Measurements from ENCODE around the gene UBE2E2. TPM values are rescaled to one million over a fixed set of nuclear protein-coding genes. Genes with fewer than 3 reads are reported as not detected.

Gene UBE2E2
- total RNA-seq, 2 experiments from 2014 or later = 41.1 to 48.8 TPM

- H3K4me1 ChIP-seq (ENCODE audit: insufficient read depth, low read length, poor library complexity, severe bottlenecking) = peaks cover 29% of the 10 kb centered on the region
- BruUV-seq (replicated peaks) = no TSS peak
- no peak overlapping the region for H3K4me3 ChIP-seq (ENCODE audit: low read depth, low read length, poor library complexity, severe bottlenecking)
- no peak overlapping the region for H2AFZ ChIP-seq (ENCODE audit: low read length)
- ChIA-PET POLR2A (interaction anchor here (0.6 to 2.0 kb wide), 10 partner anchors 9 to 483 kb away, joined by 3 to 5 read pairs (median 3); no protein-coding TSS in a partner anchor), CTCF (ENCODE audit: unreplicated experiment) (no interaction called here)
- H3K36me3 ChIP-seq (ENCODE audit: insufficient read depth, low read length) = peaks cover 31% of the 10 kb centered on the region
- no peak overlapping the region for H3K27ac ChIP-seq (ENCODE audit: low read depth, low read length, poor library complexity, severe bottlenecking)
- intact Hi-C loops (cut with micrococcal nuclease; ENCODE audit: unreplicated experiment) = loop anchor here (5.0 kb wide), 1 partner anchor 99 kb away; no protein-coding TSS in a partner anchor
- H4K20me1 ChIP-seq (ENCODE audit: insufficient read depth, low read length) = no peaks in the 10 kb centered on the region
- TF ChIP-seq EZH2phosphoT487 (IDR thresholded peaks at IDR 0.05; ENCODE audit: borderline replicate concordance, low read depth, low read length) = no peak
- TF ChIP-seq CTCF (conservative IDR thresholded peaks at IDR 0.05; ENCODE audit: low read length) = no peak
- H3K79me2 ChIP-seq (ENCODE audit: insufficient read depth, low read depth, low read length) = peaks cover 36% of the 10 kb centered on the region; the same call in 1 of the 2 replicates
- DNase-seq (ENCODE audit: low spot score) = no peak
- peaks cover 5% of the 10 kb centered on the region; the same call in 1 of the 2 replicates for H3K9me3 ChIP-seq (ENCODE audit: low read length)
- H3K9me2 ChIP-seq (ENCODE audit: insufficient read depth, low read length) = no peaks in the 10 kb centered on the region
- no peak overlapping the region for H3K4me2 ChIP-seq (ENCODE audit: low read length)
Measured at GRCh38 chr3:23320586-23321570, 117.8 kb downstream of the UBE2E2 start.

GRCh38 chr3:23324745-23325144 lies 121.6 kb downstream of the UBE2E2 start:
- POLR2A ChIA-PET = interaction anchor here (0.5 to 3.2 kb wide), 17 partner anchors 9 to 195 kb away, joined by 3 to 12 read pairs (median 4); no protein-coding TSS in a partner anchor
- H3K36me3 ChIP-seq (ENCODE audit: insufficient read depth, low read length) = peaks cover 39% of the 10 kb centered on the region
- intact Hi-C loops (cut with micrococcal nuclease; ENCODE audit: unreplicated experiment) = loop anchor here (5.0 kb wide), 2 partner anchors 63 to 102 kb away; no protein-coding TSS in a partner anchor

DNA sequence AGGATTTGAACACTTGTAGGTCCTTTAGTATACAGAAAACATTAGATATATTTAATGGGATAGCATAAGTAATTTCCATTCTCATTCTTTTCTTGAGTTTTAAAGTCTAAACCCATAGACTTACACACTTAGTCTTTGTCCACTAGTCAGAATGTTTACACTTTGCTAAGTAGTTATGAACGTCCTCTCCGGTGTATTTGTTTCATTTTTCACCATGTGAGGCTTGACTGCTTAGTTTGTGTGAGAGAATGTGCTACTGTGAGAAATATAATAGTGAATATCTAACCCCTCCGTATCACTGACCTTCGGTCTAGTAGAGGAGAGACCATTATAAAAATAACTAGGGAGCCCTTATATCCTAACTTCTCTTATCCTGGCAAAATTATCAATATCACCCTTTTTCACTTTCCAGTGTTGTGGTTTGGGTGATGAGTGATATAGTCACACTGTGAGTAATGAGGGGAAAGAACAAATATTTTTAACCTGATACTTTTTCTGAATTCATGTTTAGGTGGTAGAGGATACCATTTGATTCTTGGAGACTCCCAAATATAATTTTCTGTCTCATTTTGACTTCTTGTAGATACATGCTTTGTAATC lies 122.4 kb downstream of the UBE2E2 start:
- CTCF ChIA-PET (ENCODE audit: unreplicated experiment) = interaction anchor here (1.5 kb wide), 1 partner anchor 53 kb away, joined by 4 read pairs; no protein-coding TSS in a partner anchor
- BruUV-seq (replicated peaks) = no TSS peak
- peak overlapping the region; percentile 13; the same call in 1 of the 2 replicates for H2AFZ ChIP-seq (ENCODE audit: low read length)
- H3K27ac ChIP-seq (ENCODE audit: low read depth, low read length, poor library complexity, severe bottlenecking) = peak overlapping the region; percentile 80
- peaks cover 78% of the 10 kb centered on the region; the same call in 1 of the 2 replicates for H3K79me2 ChIP-seq (ENCODE audit: insufficient read depth, low read depth, low read length)
- POLR2A ChIA-PET = interaction anchor here (0.6 to 3.2 kb wide), 11 partner anchors 9 to 195 kb away, joined by 3 to 12 read pairs (median 5); no protein-coding TSS in a partner anchor
- intact Hi-C loops (cut with micrococcal nuclease; ENCODE audit: unreplicated experiment) = loop anchor here (5.0 kb wide), 1 partner anchor 62 kb away; no protein-coding TSS in a partner anchor
- peaks cover 43% of the 10 kb centered on the region for H3K4me1 ChIP-seq (ENCODE audit: insufficient read depth, low read length, poor library complexity, severe bottlenecking)
- H3K36me3 ChIP-seq (ENCODE audit: insufficient read depth, low read length) = peaks cover 45% of the 10 kb centered on the region
- no peaks in the 10 kb centered on the region for H4K20me1 ChIP-seq (ENCODE audit: insufficient read depth, low read length)
- peak; percentile 33 for DNase-seq (ENCODE audit: low spot score)
- H3K9me3 ChIP-seq (ENCODE audit: low read length) = peaks cover 12% of the 10 kb centered on the region; the same call in 1 of the 2 replicates
- TF ChIP-seq CTCF (conservative IDR thresholded peaks at IDR 0.05; ENCODE audit: low read length) (no peak), EZH2phosphoT487 (IDR thresholded peaks at IDR 0.05; ENCODE audit: borderline replicate concordance, low read depth, low read length) (no peak)
- H3K4me3 ChIP-seq (ENCODE audit: low read depth, low read length, poor library complexity, severe bottlenecking) = peak overlapping the region; percentile 49
- H3K4me2 ChIP-seq (ENCODE audit: low read length) = peak overlapping the region; percentile 71
- no peaks in the 10 kb centered on the region for H3K9me2 ChIP-seq (ENCODE audit: insufficient read depth, low read length)

More at GRCh38 chr3:23324745-23325144, 121.6 kb downstream of the UBE2E2 start:
- CTCF ChIA-PET (ENCODE audit: unreplicated experiment) = interaction anchor here (1.5 kb wide), 1 partner anchor 54 kb away, joined by 4 read pairs; no protein-coding TSS in a partner anchor
- no TSS peak for BruUV-seq (replicated peaks)
- peak; percentile 73 for DNase-seq (ENCODE audit: low spot score)
- H4K20me1 ChIP-seq (ENCODE audit: insufficient read depth, low read length) = no peaks in the 10 kb centered on the region
- H3K9me3 ChIP-seq (ENCODE audit: low read length) = peaks cover 12% of the 10 kb centered on the region; the same call in 1 of the 2 replicates
- H2AFZ ChIP-seq (ENCODE audit: low read length) = peak overlapping the region; percentile 13; the same call in 1 of the 2 replicates
- H3K4me1 ChIP-seq (ENCODE audit: insufficient read depth, low read length, poor library complexity, severe bottlenecking) = peaks cover 43% of the 10 kb centered on the region
- H3K4me2 ChIP-seq (ENCODE audit: low read length) = peak overlapping the region; percentile 71
- TF ChIP-seq EZH2phosphoT487 (IDR thresholded peaks at IDR 0.05; ENCODE audit: borderline replicate concordance, low read depth, low read length) = no peak
- no peaks in the 10 kb centered on the region for H3K9me2 ChIP-seq (ENCODE audit: insufficient read depth, low read length)
- H3K27ac ChIP-seq (ENCODE audit: low read depth, low read length, poor library complexity, severe bottlenecking) = peak overlapping the region; percentile 80
- H3K79me2 ChIP-seq (ENCODE audit: insufficient read depth, low read depth, low read length) = peaks cover 70% of the 10 kb centered on the region; the same call in 1 of the 2 replicates
- H3K4me3 ChIP-seq (ENCODE audit: low read depth, low read length, poor library complexity, severe bottlenecking) = peak overlapping the region; percentile 49

Measured in OCI-LY7 (cell line).